Subcutaneous abdominal adipose tissue (tissue), 5 donors: ENCODE measurements around the gene IER5.

Experiments used
- H3K27ac ChIP-seq: one replicate; pipeline ENCODE4 v1.7.0; 2013; ENCODE audit warnings: low read depth, mild to moderate bottlenecking, inconsistent platforms, low read length, moderate library complexity
- H3K27me3 ChIP-seq, 5 donors: one replicate each; pipeline ENCODE4 v1.7.0; 2013; ENCODE audit warnings: low read length in 5 of 5, inconsistent platforms in 1 of 5; ENCODE audit not compliant: control insufficient read depth in 5 of 5, insufficient read depth in 4 of 5
- H3K36me3 ChIP-seq, 5 donors: one replicate each; pipeline ENCODE4 v1.7.0; 2013; ENCODE audit warnings: low read length in 5 of 5; ENCODE audit not compliant: control insufficient read depth in 5 of 5, insufficient read depth in 5 of 5
- H3K4me1 ChIP-seq, 5 donors: one replicate each; pipeline ENCODE4 v1.7.0; 2013; ENCODE audit warnings: low read length in 5 of 5, mild to moderate bottlenecking in 3 of 5, moderate library complexity in 1 of 5; ENCODE audit not compliant: control insufficient read depth in 5 of 5, insufficient read depth in 5 of 5
- H3K4me3 ChIP-seq, 5 donors: one replicate each; pipeline ENCODE4 v1.7.0; 2013; ENCODE audit warnings: low read length in 5 of 5, low read depth in 1 of 5
- H3K9ac ChIP-seq, 5 donors: one replicate each; pipeline ENCODE4 v1.7.0; 2013; ENCODE audit warnings: low read length in 5 of 5, mild to moderate bottlenecking in 4 of 5, moderate library complexity in 3 of 5
- H3K9me3 ChIP-seq, 5 donors: one replicate each; pipeline ENCODE4 v1.7.0; 2013; ENCODE audit warnings: low read length in 5 of 5; ENCODE audit not compliant: control insufficient read depth in 5 of 5
- donor health status: healthy.
- donor health status: healthy.
- donor health status: healthy.
- donor health status: healthy.
- donor health status: healthy.

IER5 gene

GRCh38 chr1:181075766-181076350 is 12.6 kb upstream of the IER5 start:
- Histone ChIP-seq H3K27ac (no peak overlapping the region), H3K36me3 (no peaks in the 10 kb centered on the region), H3K27me3 (peaks cover 0 to 4% (median 3%) of the 10 kb centered on the region in 5 donors), H3K9ac (no peak overlapping the region), H3K4me3 (no peak overlapping the region), H3K9me3 (no peaks in the 10 kb centered on the region), H3K4me1 (no peaks in the 10 kb centered on the region)

- no peaks in the 10 kb centered on the region for H3K4me1 ChIP-seq
- no peaks in the 10 kb centered on the region for H3K9me3 ChIP-seq
- H3K4me3 ChIP-seq: no peak overlapping the region
- H3K36me3 ChIP-seq: no peaks in the 10 kb centered on the region
- no peak overlapping the region for H3K27ac ChIP-seq
- H3K27me3 ChIP-seq: peaks cover 0 to 4% (median 3%) of the 10 kb centered on the region in 5 donors
- H3K9ac ChIP-seq: no peak overlapping the region
Measured at GRCh38 chr1:181076852-181077251, 11.6 kb upstream of the IER5 start.

- Histone ChIP-seq H3K9me3 (no peaks in the 10 kb centered on the region), H3K36me3 (no peaks in the 10 kb centered on the region), H3K4me3 (no peak overlapping the region), H3K4me1 (no peaks in the 10 kb centered on the region), H3K9ac (no peak overlapping the region), H3K27me3 (peaks cover 0 to 4% (median 3%) of the 10 kb centered on the region in 5 donors), H3K27ac (no peak overlapping the region)
Measured at GRCh38 chr1:181077576-181078242, 10.8 kb upstream of the IER5 start.

DNA sequence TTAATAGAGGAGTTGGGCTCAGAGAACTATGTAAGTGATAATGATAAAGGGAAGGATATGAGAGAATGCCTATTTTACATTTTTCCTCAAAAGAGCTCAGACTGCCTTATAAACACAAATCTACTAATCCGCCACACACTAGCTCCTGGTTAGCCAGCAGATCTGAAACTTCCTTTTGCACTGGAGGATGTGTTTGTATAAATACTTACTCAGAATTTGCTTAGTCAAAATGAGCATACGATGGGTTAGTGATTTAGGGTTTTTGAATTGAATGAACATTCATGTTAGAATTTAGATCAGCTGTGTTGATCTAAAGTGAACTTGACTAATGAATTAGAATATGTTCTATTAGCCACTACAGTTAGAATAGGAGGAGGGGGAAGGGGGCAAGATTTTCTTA is 9.1 kb upstream of the IER5 start:
- H3K9me3 ChIP-seq: no peaks in the 10 kb centered on the region
- H3K4me3 ChIP-seq: no peak overlapping the region
- no peaks in the 10 kb centered on the region for H3K36me3 ChIP-seq
- H3K27me3 ChIP-seq: peaks cover 0 to 4% (median 3%) of the 10 kb centered on the region in 5 donors
- H3K9ac ChIP-seq: no peak overlapping the region
- H3K27ac ChIP-seq: no peak overlapping the region
- peaks cover 0 to under 1% (median 0%) of the 10 kb centered on the region in 5 donors for H3K4me1 ChIP-seq

GRCh38 chr1:181079920-181080319 is 8.6 kb upstream of the IER5 start:
- Histone ChIP-seq H3K9me3 (no peaks in the 10 kb centered on the region), H3K4me3 (no peak overlapping the region), H3K27me3 (peaks cover 0 to 4% (median 3%) of the 10 kb centered on the region in 5 donors), H3K27ac (no peak overlapping the region), H3K36me3 (no peaks in the 10 kb centered on the region), H3K4me1 (peaks cover 0 to 2% (median 0%) of the 10 kb centered on the region in 5 donors), H3K9ac (no peak overlapping the region)

DNA sequence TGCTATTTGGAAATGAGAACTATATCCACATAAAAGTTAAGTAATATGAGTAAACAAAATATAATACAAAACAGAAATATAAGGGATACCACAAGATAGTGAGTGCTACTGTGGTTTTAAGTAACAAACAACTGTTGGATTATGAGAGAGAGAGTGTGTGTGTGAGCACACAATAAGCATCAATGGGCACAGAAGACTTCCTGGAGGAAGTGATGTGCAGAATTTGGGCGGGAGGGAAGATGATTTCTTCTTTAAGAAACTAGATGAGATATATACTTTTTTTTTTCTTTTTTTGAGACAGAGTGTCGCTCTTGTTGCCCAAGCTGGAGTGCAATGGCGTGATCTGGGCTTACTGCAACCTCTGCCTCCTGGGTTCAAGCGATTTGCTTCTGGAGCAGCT is 7.9 kb upstream of the IER5 start:
- Histone ChIP-seq H3K27ac (no peak overlapping the region), H3K9me3 (no peaks in the 10 kb centered on the region), H3K4me3 (no peak overlapping the region), H3K4me1 (peaks cover 0 to 2% (median 0%) of the 10 kb centered on the region in 5 donors), H3K27me3 (peaks cover 0 to 3% (median 0%) of the 10 kb centered on the region in 5 donors), H3K36me3 (no peaks in the 10 kb centered on the region), H3K9ac (no peak overlapping the region)

DNA sequence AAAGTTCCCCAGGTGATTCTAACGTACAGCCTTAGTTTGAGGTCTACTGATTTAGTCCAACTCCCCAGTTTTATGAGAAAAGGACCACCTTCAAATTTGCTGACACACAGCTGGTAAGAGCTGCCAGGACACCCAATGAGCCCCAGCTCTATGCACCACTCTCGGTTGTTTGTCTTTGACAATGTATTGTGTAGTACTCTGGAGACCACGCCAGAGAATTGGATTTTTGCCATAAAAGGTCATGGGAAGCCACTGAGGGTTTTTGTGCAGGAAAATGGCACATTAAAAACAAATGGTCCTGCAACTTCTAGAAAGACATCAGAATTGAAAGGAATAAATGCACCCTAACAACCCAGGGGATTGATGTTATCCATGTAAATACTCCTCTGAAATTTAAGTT is 7.1 kb upstream of the IER5 start:
- peaks cover 0 to 3% (median 0%) of the 10 kb centered on the region in 5 donors for H3K27me3 ChIP-seq

GRCh38 chr1:181083842-181084605 is 4.5 kb upstream of the IER5 start:
- Histone ChIP-seq H3K27ac (no peak overlapping the region), H3K27me3 (no peaks in the 10 kb centered on the region), H3K4me3 (no peak overlapping the region), H3K9ac (no peak overlapping the region), H3K9me3 (no peaks in the 10 kb centered on the region), H3K4me1 (peaks cover 0 to 9% (median 6%) of the 10 kb centered on the region in 5 donors), H3K36me3 (no peaks in the 10 kb centered on the region)

More for the DNA sequence above, 7.1 kb upstream of the IER5 start:
- Histone ChIP-seq H3K9me3 (no peaks in the 10 kb centered on the region), H3K36me3 (no peaks in the 10 kb centered on the region), H3K4me3 (no peak overlapping the region), H3K27ac (no peak overlapping the region), H3K4me1 (peaks cover 0 to 2% (median 0%) of the 10 kb centered on the region in 5 donors), H3K9ac (no peak overlapping the region)

DNA sequence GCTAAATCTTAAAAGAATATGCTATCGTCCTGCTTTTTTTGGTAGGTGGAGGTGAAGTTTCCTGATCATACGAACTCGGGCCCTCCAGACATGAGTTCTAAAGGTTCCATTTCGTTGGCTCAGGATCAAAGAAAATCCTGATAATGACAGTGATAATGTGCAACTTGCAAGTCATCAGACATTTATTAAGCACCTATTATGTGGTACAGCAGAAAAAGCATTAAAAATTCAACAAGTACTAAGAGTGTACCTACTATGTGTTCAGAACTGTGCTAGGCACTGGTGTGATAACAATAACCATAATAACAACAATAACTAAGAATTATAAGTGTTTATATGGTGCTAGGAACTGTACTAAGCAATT is 3.9 kb upstream of the IER5 start:
- Histone ChIP-seq H3K9me3 (no peaks in the 10 kb centered on the region), H3K27me3 (no peaks in the 10 kb centered on the region), H3K36me3 (no peaks in the 10 kb centered on the region), H3K4me3 (no peak overlapping the region), H3K27ac (no peak overlapping the region), H3K9ac (no peak overlapping the region), H3K4me1 (peaks cover 0 to 11% (median 6%) of the 10 kb centered on the region in 5 donors)

- Histone ChIP-seq H3K36me3 (no peaks in the 10 kb centered on the region), H3K9me3 (no peaks in the 10 kb centered on the region), H3K9ac (no peak overlapping the region), H3K4me3 (no peak overlapping the region), H3K27ac (no peak overlapping the region), H3K27me3 (no peaks in the 10 kb centered on the region), H3K4me1 (peaks cover 2 to 26% (median 17%) of the 10 kb centered on the region in 5 donors)
Measured at GRCh38 chr1:181086091-181086490, 2.4 kb upstream of the IER5 start.
